GM06990 (cell line): ENCODE results near the gene ARHGAP24.

ENCODE experiments used
- DNase-seq: peaks from one replicate; pipeline ENCODE4 v3.0.0-alpha.2; 2011; ENCODE audit not compliant: insufficient read length; ENCODE audit errors: extremely low read depth
- H3K27me3 ChIP-seq: replicated peaks from 2 replicates; pipeline ENCODE4 v1.6.0; 2011; ENCODE audit warnings: low read length; ENCODE audit not compliant: control insufficient read depth, insufficient read depth
- H3K36me3 ChIP-seq: 2 replicates; pipeline ENCODE4 v1.5.1; 2011; ENCODE audit warnings: low read length; ENCODE audit not compliant: control insufficient read depth, insufficient read depth
- H3K4me3 ChIP-seq: replicated peaks from 2 replicates; pipeline ENCODE4 v1.5.1; 2011; ENCODE audit warnings: low read depth, mild to moderate bottlenecking, control low read depth, low read length
- TF ChIP-seq, protein P1 (sequence below): IDR thresholded peaks from 2 replicates; pipeline ENCODE4 v1.5.1; 2011; ENCODE audit warnings: low read length, control low read depth, mild to moderate bottlenecking, inconsistent platforms; ENCODE audit not compliant: insufficient read depth, poor library complexity, severe bottlenecking

ARHGAP24 gene

GRCh38 chr4:85777908-85778631 lies 303.1 kb downstream of the ARHGAP24 start:
- no peaks in the 10 kb centered on the region for H3K36me3 ChIP-seq
- TF ChIP-seq, protein P1, sequence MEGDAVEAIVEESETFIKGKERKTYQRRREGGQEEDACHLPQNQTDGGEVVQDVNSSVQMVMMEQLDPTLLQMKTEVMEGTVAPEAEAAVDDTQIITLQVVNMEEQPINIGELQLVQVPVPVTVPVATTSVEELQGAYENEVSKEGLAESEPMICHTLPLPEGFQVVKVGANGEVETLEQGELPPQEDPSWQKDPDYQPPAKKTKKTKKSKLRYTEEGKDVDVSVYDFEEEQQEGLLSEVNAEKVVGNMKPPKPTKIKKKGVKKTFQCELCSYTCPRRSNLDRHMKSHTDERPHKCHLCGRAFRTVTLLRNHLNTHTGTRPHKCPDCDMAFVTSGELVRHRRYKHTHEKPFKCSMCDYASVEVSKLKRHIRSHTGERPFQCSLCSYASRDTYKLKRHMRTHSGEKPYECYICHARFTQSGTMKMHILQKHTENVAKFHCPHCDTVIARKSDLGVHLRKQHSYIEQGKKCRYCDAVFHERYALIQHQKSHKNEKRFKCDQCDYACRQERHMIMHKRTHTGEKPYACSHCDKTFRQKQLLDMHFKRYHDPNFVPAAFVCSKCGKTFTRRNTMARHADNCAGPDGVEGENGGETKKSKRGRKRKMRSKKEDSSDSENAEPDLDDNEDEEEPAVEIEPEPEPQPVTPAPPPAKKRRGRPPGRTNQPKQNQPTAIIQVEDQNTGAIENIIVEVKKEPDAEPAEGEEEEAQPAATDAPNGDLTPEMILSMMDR: no peak
- no peaks in the 10 kb centered on the region for H3K27me3 ChIP-seq
- DNase-seq: peak; percentile 56
- peak overlapping the region; percentile 51 for H3K4me3 ChIP-seq

DNA sequence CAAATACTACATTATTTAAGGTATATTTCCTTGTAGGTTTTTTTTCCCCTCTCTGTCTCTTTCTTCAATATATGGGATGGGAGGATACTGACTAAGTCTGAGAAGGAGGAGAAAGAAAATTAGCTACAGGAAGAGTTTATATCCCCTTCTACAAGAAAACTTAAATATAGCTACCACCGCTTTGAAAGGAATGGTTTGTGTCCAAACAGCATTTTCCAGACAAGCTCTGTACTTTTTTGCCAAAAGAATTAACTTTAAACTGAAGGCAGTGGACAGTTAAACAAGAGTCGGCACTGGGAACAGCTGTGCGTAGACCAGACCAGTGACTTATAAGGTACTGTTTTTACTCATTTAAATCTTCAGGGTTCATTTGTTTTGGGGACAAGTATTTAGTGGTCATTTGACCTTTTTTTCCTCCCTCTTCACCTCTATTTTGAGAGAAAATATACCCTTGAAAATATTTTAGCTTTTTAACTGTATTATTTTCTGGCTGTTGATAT lies 303.7 kb downstream of the ARHGAP24 start:
- H3K27me3 ChIP-seq: no peaks in the 10 kb centered on the region
- TF ChIP-seq, protein P1: no peak
- H3K36me3 ChIP-seq: no peaks in the 10 kb centered on the region
- no peak for DNase-seq
- H3K4me3 ChIP-seq: peak overlapping the region; percentile 51

DNA sequence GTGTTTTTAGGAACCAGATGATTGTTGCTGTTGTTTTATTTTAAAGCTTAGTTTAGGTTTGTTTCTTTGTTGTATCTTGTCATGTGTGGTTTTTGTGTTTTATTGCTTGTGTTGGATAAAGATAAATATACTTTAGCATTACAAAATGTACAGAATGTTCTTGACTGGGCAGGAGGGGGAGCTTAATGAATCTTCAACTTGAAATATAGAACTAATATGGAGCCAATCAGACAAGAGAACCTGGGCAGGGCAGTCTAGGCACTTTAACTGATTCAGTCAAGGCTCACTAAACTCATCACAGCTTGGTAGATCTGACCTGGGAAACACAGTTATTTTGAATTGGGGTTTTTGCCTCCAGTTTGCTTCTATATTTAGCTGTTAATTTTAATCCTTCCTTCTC lies 304.2 kb downstream of the ARHGAP24 start:
- H3K4me3 ChIP-seq: no peak overlapping the region
- TF ChIP-seq, protein P1: no peak
- no peaks in the 10 kb centered on the region for H3K27me3 ChIP-seq
- DNase-seq: no peak
- H3K36me3 ChIP-seq: no peaks in the 10 kb centered on the region

DNA sequence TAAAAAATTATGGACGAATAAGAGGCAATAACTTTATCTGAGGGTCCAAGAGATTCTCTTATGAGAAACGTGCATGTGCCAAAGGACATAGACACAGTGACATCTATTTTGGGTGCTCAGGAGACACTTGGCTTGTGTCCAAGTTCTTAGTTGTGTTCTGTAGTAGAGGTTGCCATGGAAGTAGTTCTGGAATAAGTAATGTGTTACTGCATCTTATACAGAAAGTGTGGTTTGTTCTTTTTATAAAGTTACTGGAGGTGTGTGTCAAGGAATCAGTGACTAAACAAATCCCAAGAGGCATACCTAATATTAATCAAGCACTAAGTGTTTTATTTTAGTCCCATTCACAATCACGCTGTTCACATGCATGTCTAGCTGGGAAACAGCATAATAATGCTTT lies 305.7 kb downstream of the ARHGAP24 start:
- DNase-seq: no peak
- Histone ChIP-seq H3K4me3 (no peak overlapping the region), H3K27me3 (no peaks in the 10 kb centered on the region)

DNA sequence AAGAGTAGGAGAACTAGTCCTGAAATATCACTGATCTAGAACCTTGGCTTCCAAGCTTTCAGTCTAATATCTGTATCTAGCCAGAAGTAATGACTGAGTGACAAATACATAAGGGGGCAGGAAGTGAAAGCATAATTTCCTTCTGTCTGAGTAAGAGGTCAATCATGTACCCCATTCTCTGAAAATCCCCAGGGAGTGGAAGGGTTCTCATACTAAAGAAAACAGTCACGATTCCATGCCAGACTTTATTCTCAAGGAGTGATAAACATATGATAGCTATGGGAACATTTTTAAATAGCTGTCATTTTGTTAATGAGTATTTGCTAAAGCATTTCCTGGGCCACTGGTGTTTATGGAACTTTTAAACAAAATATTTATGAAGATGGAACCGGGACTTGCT lies 308.5 kb downstream of the ARHGAP24 start:
- no peaks in the 10 kb centered on the region for H3K27me3 ChIP-seq
- TF ChIP-seq, protein P1: no peak
- no peak overlapping the region for H3K4me3 ChIP-seq
- no peaks in the 10 kb centered on the region for H3K36me3 ChIP-seq
- no peak for DNase-seq

More for the DNA sequence above, 305.7 kb downstream of the ARHGAP24 start:
- H3K36me3 ChIP-seq: no peaks in the 10 kb centered on the region
- TF ChIP-seq, protein P1: no peak
